Upper lobe of right lung (tissue), 1 donor: ENCODE measurements around the gene FAM89B. TPM values are rescaled to one million over a fixed set of nuclear protein-coding genes. Genes with fewer than 3 reads are reported as not detected.

Experiments used
- ATAC-seq: fragments of 200-7000 bp; cut with Tn5 transposase; one replicate; pipeline ENCODE4 v1.9.1; 2020; ENCODE audit warnings: mild to moderate bottlenecking, moderate library complexity
- DNase-seq: peaks from one replicate; pipeline ENCODE4 v3.0.0-alpha.2; 2020
- H3K27ac ChIP-seq: fragments of 200-600 bp; one replicate; pipeline ENCODE4 v1.8.0; 2022
- H3K27me3 ChIP-seq: fragments of 200-600 bp; one replicate; pipeline ENCODE4 v1.8.0; 2022; ENCODE audit warnings: mild to moderate bottlenecking
- H3K36me3 ChIP-seq: fragments of 200-600 bp; one replicate; pipeline ENCODE4 v1.8.0; 2022
- H3K4me1 ChIP-seq: fragments of 200-600 bp; one replicate; pipeline ENCODE4 v1.8.0; 2022
- H3K4me3 ChIP-seq: fragments of 200-600 bp; one replicate; pipeline ENCODE4 v1.8.0; 2022; ENCODE audit warnings: mild to moderate bottlenecking
- H3K9me3 ChIP-seq: fragments of 200-600 bp; one replicate; pipeline ENCODE4 v1.8.0; 2022
- CTCF ChIP-seq: fragments of 200-600 bp; IDR thresholded peaks from one replicate; pipeline ENCODE4 v1.8.0; 2022; ENCODE audit warnings: antibody characterized with exemption
- intact Hi-C: fragments of 100-400 bp; cut with DNase I; formaldehyde crosslinking; loops from one replicate; pipeline ENCODE4 v1.11.0; 2022
- total RNA-seq: library from RNA; stranded (reverse); fragmentation: NEBNext Ultra II Directional; extraction: Animal tissue kit (Norgen Biotek cat#: 25700); gene quantifications from one replicate; pipeline ENCODE4 v1.2.1, GENCODE V29; 2021
- donor health status: DM: no; HTN: yes; CAD: no; lungs with severe emphysema.

FAM89B gene
- total RNA-seq, 1 donor from 2014 or later: 44.1 TPM

GRCh38 chr11:65554057-65554818, 18.1 kb upstream of the FAM89B start:
- intact Hi-C loops: no loop called here
- Histone ChIP-seq H3K4me3 (no peak overlapping the region), H3K27me3 (no peaks in the 10 kb centered on the region), H3K36me3 (peaks cover 2% of the 10 kb centered on the region), H3K27ac (no peak overlapping the region), H3K4me1 (peaks cover 31% of the 10 kb centered on the region), H3K9me3 (no peaks in the 10 kb centered on the region)
- TF ChIP-seq CTCF: no peak
- DNase-seq (no peak), ATAC-seq (no peak)

GRCh38 chr11:65554842-65555430, 17.4 kb upstream of the FAM89B start:
- Histone ChIP-seq H3K36me3 (no peaks in the 10 kb centered on the region), H3K27me3 (no peaks in the 10 kb centered on the region), H3K4me3 (no peak overlapping the region), H3K4me1 (peaks cover 38% of the 10 kb centered on the region), H3K27ac (no peak overlapping the region), H3K9me3 (no peaks in the 10 kb centered on the region)
- ATAC-seq: no peak
- DNase-seq: no peak
- intact Hi-C loops: no loop called here
- TF ChIP-seq CTCF: no peak

- intact Hi-C loops: no loop called here
- H3K4me3 ChIP-seq: no peak overlapping the region
- no peak overlapping the region for H3K27ac ChIP-seq
- no peak for DNase-seq
- H3K4me1 ChIP-seq: peaks cover 46% of the 10 kb centered on the region
- H3K27me3 ChIP-seq: no peaks in the 10 kb centered on the region
- H3K9me3 ChIP-seq: no peaks in the 10 kb centered on the region
- H3K36me3 ChIP-seq: no peaks in the 10 kb centered on the region
- no peak for ATAC-seq
- no peak for TF ChIP-seq CTCF
Measured at GRCh38 chr11:65555693-65556231, 16.6 kb upstream of the FAM89B start.

- intact Hi-C loops: no loop called here
- ATAC-seq: no peak
- Histone ChIP-seq H3K27ac (peak overlapping the region; percentile 95), H3K27me3 (no peaks in the 10 kb centered on the region), H3K9me3 (no peaks in the 10 kb centered on the region), H3K4me3 (peak overlapping the region; percentile 63), H3K4me1 (peaks cover 50% of the 10 kb centered on the region), H3K36me3 (no peaks in the 10 kb centered on the region)
- TF ChIP-seq CTCF: no peak
- DNase-seq: no peak
Measured at GRCh38 chr11:65556470-65557279, 15.7 kb upstream of the FAM89B start.

GRCh38 chr11:65557280-65558001, 14.9 kb upstream of the FAM89B start:
- ATAC-seq (no peak), DNase-seq (no peak)
- Histone ChIP-seq H3K36me3 (no peaks in the 10 kb centered on the region), H3K4me3 (peak overlapping the region; percentile 63), H3K27me3 (no peaks in the 10 kb centered on the region), H3K9me3 (no peaks in the 10 kb centered on the region), H3K4me1 (peaks cover 47% of the 10 kb centered on the region), H3K27ac (peak overlapping the region; percentile 95)
- TF ChIP-seq CTCF: no peak
- intact Hi-C loops: no loop called here
